GM12865 (cell line): ENCODE data around the gene PPP1R18.
A peak's percentile ranks its signal among the peaks of the same experiment; 100 is the strongest.

ENCODE experiments used
- DNase-seq: peaks from one replicate; pipeline ENCODE4 v3.0.0; 2010; ENCODE audit warnings: low read depth
- H3K4me3 ChIP-seq: 2 replicates; pipeline ENCODE4 v1.5.1; 2011; ENCODE audit warnings: mild to moderate bottlenecking, low read depth, low read length, control low read depth
- CTCF ChIP-seq: IDR thresholded peaks from 2 replicates; pipeline ENCODE4 v1.5.1; 2011; ENCODE audit warnings: low read length, control low read depth, low read depth, inconsistent platforms; ENCODE audit not compliant: insufficient read depth; ENCODE audit errors: missing control alignments

The PPP1R18 gene

GRCh38 chr6:30647242-30648116 is 39.0 kb downstream of the PPP1R18 start:
- peak overlapping the region; percentile 77 for H3K4me3 ChIP-seq
- TF ChIP-seq CTCF, result no peak
- DNase-seq, result peak; percentile 86

- peak; percentile 98 for DNase-seq
- TF ChIP-seq CTCF, result no peak
- peak within 1 kb of the TSS; percentile 77 for H3K4me3 ChIP-seq
These were observed 39.8 kb downstream of the PPP1R18 start, which contains the start of gene C6orf136 for GRCh38 chr6:30646450-30647241. Gene C6orf136 (plus strand): TSS chr6:30647133. CDS start chr6:30647232, 99 bp downstream.

GRCh38 chr6:30645989-30646388 is 40.5 kb downstream of the PPP1R18 start:
- no peak for TF ChIP-seq CTCF
- DNase-seq, result no peak
- no peak overlapping the region for H3K4me3 ChIP-seq

- TF ChIP-seq CTCF, result no peak
- DNase-seq, result no peak
These were observed 41.7 kb downstream of the PPP1R18 start for GRCh38 chr6:30644769-30645168.

GRCh38 chr6:30643656-30644055 is 42.8 kb downstream of the PPP1R18 start:
- no peak for DNase-seq
- no peak for TF ChIP-seq CTCF
- no peak overlapping the region for H3K4me3 ChIP-seq

More at GRCh38 chr6:30644769-30645168, 41.7 kb downstream of the PPP1R18 start:
- H3K4me3 ChIP-seq, result no peak overlapping the region

- DNase-seq, result no peak
- H3K4me3 ChIP-seq, result no peak overlapping the region
- no peak for TF ChIP-seq CTCF
These were observed 45.4 kb downstream of the PPP1R18 start for GRCh38 chr6:30641048-30641447.
